HT1080 (cell line): ENCODE data around the gene FAR1. TPM values are rescaled to one million over a fixed set of nuclear protein-coding genes. Genes with fewer than 3 reads are reported as not detected.

Experiments used
- DNase-seq: peaks from one replicate; pipeline ENCODE4 v3.0.0-alpha.2; 2015; ENCODE audit warnings: low read depth
- small RNA-seq: library from RNA; depleted of rRNA; stranded (forward); fragments of <200 nt; gene quantifications from one replicate; pipeline ENCODE3, GENCODE V24; 2014
- total RNA-seq: library from RNA; depleted of rRNA; stranded (reverse); fragments of >200 nt; shearing (Covaris generic); gene quantifications from 2 replicates; pipeline ENCODE4 v1.2.3, GENCODE V29; 2014; rRNA removed

FAR1 gene
- total RNA-seq, 1 experiment from 2014 or later = 63.5 TPM

DNA sequence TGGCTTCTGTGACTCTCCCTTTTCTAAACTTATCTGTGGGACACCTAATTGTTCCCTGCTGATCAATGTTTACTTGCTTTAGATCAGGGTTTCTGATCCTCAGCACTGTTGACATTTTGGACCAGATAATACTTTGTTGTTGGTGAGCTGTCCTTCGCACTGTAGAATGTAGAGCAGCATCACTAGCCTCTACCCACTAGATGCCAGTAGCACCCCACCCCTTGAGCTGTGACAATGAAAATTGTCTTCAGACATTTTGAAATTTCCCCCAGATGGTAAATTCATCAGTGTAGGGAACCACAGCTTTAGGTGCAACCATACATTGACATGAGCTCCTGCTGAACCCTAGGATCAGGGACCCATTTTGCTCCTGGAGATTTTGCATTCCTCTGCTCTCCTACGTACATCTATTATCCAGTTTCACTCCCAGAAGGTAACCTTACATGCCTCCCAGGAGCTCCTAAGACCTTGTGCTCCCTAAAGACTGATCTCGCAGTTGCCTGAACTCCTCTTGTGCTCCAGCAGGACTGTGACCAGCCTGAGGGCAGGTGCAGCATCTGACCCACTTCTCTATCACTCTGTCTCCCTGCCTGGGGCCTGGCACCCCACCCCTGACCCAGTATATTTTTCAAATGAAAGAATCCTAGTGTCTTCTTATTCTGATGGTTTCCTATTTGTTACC, 107.8 kb downstream of the FAR1 start:
- DNase-seq = peak; percentile 21

GRCh38 chr11:13777341-13777985, 109.0 kb downstream of the FAR1 start:
- DNase-seq = no peak

DNA sequence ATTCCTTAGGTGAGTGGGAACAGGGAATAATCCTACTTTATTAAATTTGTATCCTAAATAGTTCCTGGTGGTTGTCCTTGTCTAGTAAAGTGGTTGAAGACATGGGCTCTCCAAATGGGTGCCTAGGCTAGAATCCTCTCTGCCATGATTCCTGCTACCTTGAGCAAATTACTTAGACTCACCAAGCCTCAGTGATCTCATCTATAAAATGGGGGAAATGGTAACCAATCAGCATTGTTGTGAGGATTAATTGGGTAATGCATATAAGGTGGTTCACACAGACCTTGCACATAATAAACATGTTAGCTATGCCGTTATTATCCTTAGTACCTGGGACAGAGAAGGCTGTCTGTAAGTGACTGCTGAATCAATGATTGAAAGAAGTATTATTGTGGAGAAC, 109.9 kb downstream of the FAR1 start:
- no peak for DNase-seq

- DNase-seq = peak; percentile 41
These were observed 112.7 kb downstream of the FAR1 start for GRCh38 chr11:13781153-13781552.

Small RNAs within 50 kb of the gene (small RNA-seq; reads per million reads assigned to genes)
- not detected for gene AC013828.1
- not detected for gene RF00019
- not detected for gene RPL39P26

Other genes with a start within 250 kb of the FAR1 start
- gene BTBD10, start 205.4 kb upstream of the FAR1 start, total RNA-seq = 62.3 and 64.0 TPM in 2 replicates
- not detected in 2 replicates for gene PTH, start 172.7 kb upstream of the FAR1 start, total RNA-seq